ENCODE measurements around the gene CDT1.

DNA sequence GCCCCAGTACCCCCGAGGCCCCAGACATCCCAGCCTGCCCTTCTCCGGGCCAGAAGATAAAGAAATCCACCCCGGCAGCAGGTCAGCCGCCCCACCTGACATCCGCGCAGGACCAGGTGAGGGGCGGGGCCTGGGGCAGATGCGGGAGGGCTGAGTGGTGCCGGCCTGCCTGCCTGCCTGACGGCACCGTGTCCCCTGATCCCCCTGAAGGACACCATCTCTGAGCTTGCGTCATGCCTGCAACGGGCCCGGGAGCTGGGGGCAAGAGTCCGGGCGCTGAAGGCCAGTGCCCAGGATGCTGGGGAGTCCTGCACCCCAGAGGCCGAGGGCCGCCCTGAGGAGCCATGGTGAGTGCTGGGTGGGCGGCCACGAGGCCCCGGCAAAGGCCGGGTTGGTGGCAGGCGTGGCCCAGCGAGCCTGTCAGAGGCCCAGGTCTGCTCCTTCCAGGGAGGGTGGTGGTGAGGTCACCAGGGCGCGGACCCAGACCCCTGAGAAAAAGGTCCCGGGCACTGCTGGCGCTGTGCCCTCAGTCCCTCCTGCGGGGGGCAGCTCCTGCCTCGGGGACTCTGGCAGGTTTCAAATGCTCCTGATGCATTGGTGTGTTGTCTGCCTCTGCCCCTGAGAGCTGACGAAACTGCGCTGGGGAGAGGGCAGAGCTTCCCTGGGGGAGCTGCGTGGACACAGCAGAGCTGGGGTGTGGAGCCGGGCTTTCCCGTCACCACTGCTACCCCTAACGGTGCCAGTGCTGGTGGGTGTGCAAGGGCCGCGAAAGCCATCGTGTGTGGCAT, 1.2 kb downstream of the CDT1 start:
- TF ChIP-seq CTCF (IDR thresholded peaks at IDR 0.05): no peak
- TF ChIP-seq POLR2A (IDR thresholded peaks at IDR 0.05): no peak
- no peak for TF ChIP-seq EP300 (IDR thresholded peaks at IDR 0.05)

Data from ovary (tissue), 3 donors.